Kidney epithelial cell (primary cell): ENCODE data around the gene DLG1. TPM values are rescaled to one million over a fixed set of nuclear protein-coding genes. Genes with fewer than 3 reads are reported as not detected.

Experiments used
- DNase-seq: peaks from one replicate; pipeline ENCODE4 v3.0.0-alpha.2; 2010; ENCODE audit warnings: low read depth
- H3K27me3 ChIP-seq: 2 replicates; pipeline ENCODE4 v1.6.0; 2011; ENCODE audit warnings: low read length; ENCODE audit not compliant: control insufficient read depth, insufficient read depth
- H3K36me3 ChIP-seq: 2 replicates; pipeline ENCODE4 v1.5.1; 2011; ENCODE audit warnings: low read length; ENCODE audit not compliant: control insufficient read depth, insufficient read depth
- H3K4me3 ChIP-seq: 2 replicates; pipeline ENCODE4 v1.5.1; 2011; ENCODE audit warnings: low read depth, mild to moderate bottlenecking, control low read depth, low read length
- total RNA-seq: library from RNA; depleted of rRNA; stranded (reverse); fragments of >200 nt; gene quantifications from 2 replicates; pipeline ENCODE4 v1.2.3, GENCODE V29; 2015
- TF ChIP-seq, protein P1 (sequence below): IDR thresholded peaks from 2 replicates; pipeline ENCODE4 v1.5.1; 2011; ENCODE audit warnings: mild to moderate bottlenecking, moderate library complexity, low read length, control low read depth, inconsistent platforms; ENCODE audit not compliant: insufficient read depth, poor library complexity, severe bottlenecking

Gene DLG1
- total RNA-seq, 1 donor from 2014 or later = 127 TPM

DNA sequence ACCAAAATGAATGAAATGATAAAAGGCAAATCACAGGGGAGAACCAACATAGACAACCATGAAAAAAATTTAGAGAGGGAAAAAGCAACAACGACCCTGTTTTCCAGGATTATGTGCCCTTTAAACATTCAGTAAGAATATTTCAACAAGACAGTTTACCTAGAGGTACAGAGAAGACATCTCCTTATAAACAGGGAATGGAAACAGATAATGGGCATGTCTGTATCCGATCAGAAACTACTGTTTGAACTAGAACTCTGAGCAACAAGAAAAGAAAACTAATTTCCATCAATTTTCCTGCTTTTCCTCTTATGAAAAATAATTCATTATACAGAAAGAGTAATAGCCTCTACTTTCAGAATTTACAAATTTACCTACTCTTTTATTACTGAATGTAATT lies 39.3 kb downstream of the DLG1 start:
- no peak for DNase-seq
- H3K4me3 ChIP-seq = no peak overlapping the region
- no peaks in the 10 kb centered on the region for H3K36me3 ChIP-seq
- TF ChIP-seq, protein P1, sequence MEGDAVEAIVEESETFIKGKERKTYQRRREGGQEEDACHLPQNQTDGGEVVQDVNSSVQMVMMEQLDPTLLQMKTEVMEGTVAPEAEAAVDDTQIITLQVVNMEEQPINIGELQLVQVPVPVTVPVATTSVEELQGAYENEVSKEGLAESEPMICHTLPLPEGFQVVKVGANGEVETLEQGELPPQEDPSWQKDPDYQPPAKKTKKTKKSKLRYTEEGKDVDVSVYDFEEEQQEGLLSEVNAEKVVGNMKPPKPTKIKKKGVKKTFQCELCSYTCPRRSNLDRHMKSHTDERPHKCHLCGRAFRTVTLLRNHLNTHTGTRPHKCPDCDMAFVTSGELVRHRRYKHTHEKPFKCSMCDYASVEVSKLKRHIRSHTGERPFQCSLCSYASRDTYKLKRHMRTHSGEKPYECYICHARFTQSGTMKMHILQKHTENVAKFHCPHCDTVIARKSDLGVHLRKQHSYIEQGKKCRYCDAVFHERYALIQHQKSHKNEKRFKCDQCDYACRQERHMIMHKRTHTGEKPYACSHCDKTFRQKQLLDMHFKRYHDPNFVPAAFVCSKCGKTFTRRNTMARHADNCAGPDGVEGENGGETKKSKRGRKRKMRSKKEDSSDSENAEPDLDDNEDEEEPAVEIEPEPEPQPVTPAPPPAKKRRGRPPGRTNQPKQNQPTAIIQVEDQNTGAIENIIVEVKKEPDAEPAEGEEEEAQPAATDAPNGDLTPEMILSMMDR = no peak
- no peaks in the 10 kb centered on the region for H3K27me3 ChIP-seq

DNA sequence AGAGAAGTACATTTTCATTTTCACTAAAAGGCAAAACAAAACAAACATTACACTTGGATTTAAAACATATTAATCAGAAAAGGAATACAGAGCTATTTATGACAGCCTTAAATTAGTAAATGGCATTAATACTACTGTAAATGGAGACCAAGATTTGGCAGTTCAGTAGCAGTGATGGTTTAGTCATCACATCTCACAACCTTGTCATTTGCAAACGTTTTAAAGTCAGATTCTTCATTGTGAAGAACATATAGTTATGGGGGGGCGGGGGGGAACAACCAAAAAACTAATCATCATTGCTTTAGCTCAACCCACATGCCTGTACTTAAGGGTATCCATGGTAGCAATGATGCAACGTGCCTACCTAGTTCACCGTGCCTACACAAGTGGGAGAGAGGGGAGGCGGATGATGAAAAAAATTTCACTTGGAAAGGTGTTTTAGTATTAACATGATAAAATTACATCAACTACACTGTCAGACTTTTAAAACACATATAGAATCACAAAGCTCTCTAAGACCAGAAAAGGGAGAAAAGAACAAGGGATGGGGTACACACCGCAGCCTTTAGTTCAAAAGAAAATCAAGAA lies 40.1 kb downstream of the DLG1 start:
- DNase-seq = no peak
- Histone ChIP-seq H3K36me3 (no peaks in the 10 kb centered on the region), H3K4me3 (no peak overlapping the region), H3K27me3 (no peaks in the 10 kb centered on the region)
- TF ChIP-seq, protein P1 = no peak

DNA sequence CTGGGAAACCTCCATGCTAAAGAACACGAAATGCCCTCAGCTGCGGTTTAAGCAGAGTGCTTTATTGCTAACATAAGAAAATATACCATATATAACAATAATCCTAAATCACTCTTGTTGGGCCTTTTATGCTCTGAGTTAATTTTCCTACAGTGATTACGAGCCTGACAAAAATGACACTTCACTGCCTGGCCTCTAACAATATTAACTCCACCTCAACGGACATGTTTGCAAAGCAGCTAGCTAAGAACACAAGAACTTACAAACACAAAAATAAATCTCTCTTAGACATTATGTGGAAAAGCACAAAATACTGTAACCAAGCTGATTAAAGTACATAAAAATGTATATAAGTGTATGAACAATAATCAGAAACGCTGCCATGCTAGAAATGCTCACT lies 40.7 kb downstream of the DLG1 start:
- DNase-seq = no peak
- TF ChIP-seq, protein P1 = no peak
- Histone ChIP-seq H3K36me3 (no peaks in the 10 kb centered on the region), H3K27me3 (no peaks in the 10 kb centered on the region), H3K4me3 (no peak overlapping the region)

DNA sequence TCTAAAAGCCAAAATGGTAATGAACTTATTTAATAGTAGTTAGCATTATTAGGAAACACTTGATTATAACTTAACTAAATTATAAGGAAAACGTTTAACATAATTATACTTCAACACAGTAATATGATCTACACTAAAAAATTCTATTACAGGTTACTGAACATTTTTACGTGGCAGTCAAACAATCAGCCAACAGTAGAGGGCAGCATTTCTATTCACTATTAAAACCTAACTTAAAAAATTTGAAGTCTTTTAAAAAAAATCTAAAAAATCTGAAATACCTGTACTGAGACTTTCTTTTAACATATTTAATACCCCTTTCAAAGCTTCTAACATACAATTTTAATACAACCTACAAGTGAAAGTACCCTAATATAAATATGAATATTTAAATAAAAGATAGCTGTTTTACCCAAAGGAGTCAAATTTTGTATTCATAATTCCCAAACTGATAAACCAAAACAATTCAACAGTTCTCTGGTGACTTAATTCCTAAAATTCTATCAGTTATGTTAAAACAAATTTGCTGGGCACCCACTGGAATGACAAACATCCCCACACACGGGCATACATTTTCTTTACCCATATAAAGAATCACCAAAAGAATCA lies 41.5 kb downstream of the DLG1 start:
- peak; percentile 4 for DNase-seq
- TF ChIP-seq, protein P1 = peak; percentile 49
- no peaks in the 10 kb centered on the region for H3K27me3 ChIP-seq
- H3K36me3 ChIP-seq = no peaks in the 10 kb centered on the region
- no peak overlapping the region for H3K4me3 ChIP-seq

DNA sequence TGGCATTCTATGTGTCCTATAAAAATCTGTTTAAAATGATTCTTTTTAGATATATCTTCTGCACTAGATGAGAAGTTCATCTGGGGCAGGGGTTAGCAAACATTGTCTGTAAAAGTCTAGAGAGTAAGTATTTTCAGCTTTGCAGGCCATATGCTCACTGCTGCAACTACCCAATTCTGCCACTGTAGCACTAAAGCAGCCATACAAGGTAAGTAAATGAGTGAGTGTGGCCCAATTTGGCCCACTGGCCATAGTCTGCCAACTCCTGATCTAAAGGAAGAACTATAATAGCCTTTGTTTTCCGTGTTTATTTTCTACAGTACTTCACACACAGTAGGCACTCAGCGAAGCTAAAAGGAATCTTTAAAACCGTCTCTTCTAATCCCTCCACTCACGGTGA lies 42.3 kb downstream of the DLG1 start:
- H3K36me3 ChIP-seq = no peaks in the 10 kb centered on the region
- DNase-seq = no peak
- TF ChIP-seq, protein P1 = no peak
- no peak overlapping the region for H3K4me3 ChIP-seq
- no peaks in the 10 kb centered on the region for H3K27me3 ChIP-seq
